AG04450 (cell line): ENCODE data around the gene INSC. TPM values are rescaled to one million over a fixed set of nuclear protein-coding genes. Genes with fewer than 3 reads are reported as not detected.

Experiments used
- CTCF ChIA-PET: fragments of 300-600, 350-600 bp; formaldehyde crosslinking; extraction: SDS; loops from one replicate; lab custom pipeline; 2022; ENCODE audit warnings: antibody characterized with exemption, inconsistent platforms; lab: Charles Lee
- POLR2A ChIA-PET: fragments of 350-600 bp; formaldehyde crosslinking; extraction: SDS; loops from one replicate; lab custom pipeline; 2021; ENCODE audit warnings: antibody characterized with exemption, inconsistent platforms; lab: Yijun Ruan, JAX
- DNase-seq: peaks from one replicate; pipeline ENCODE4 v3.0.0-alpha.2; 2011; ENCODE audit warnings: low read depth, low spot score
- H3K27ac ChIP-seq: one replicate; pipeline ENCODE4 v1.5.1; 2012; ENCODE audit warnings: low read depth, low read length, control low read depth
- H3K27me3 ChIP-seq: one replicate; pipeline ENCODE4 v1.6.0; 2012; ENCODE audit warnings: low read length; ENCODE audit not compliant: control insufficient read depth, insufficient read depth
- H3K4me3 ChIP-seq: 2 replicates; pipeline ENCODE4 v1.5.1; 2011; ENCODE audit warnings: mild to moderate bottlenecking, low read depth, low read length, control low read depth
- H3K9me3 ChIP-seq: 2 replicates; pipeline ENCODE4 v1.5.1; 2012; ENCODE audit warnings: low read length; ENCODE audit not compliant: control insufficient read depth, insufficient read depth
- polyA plus RNA-seq: library from polyadenylated mRNA; depleted of rRNA; stranded (reverse); fragments of >200 nt; gene quantifications from 2 replicates; pipeline ENCODE4 v1.2.3, GENCODE V29; 2011
- TF ChIP-seq, protein P1 (sequence below): IDR thresholded peaks from 2 replicates; pipeline ENCODE4 v1.5.1; 2011; ENCODE audit warnings: low read depth, low read length, control low read depth, inconsistent platforms

Gene INSC
- polyA plus RNA-seq, 1 experiment: 0.53 TPM

DNA sequence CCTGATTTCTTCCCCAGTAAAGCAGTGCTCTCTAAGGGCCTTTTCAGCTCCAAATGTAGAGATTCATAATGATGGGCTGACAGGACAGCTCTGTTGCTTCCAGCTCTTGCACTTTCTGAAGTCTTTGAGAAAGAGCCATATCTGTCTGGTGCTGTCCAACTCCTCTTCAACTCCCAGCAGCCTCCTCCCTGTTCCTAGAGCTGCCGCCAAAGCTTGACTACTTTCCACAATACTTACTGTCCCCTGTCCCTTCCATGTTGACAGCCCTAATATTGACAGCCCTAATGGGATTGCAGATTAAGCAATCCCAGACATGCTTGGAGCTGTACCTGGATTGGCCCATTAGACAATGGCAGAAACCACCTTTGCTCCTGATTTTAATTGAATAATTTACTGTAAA lies 29.6 kb downstream of the INSC start:
- CTCF ChIA-PET: no interaction called here
- POLR2A ChIA-PET: no interaction called here

DNA sequence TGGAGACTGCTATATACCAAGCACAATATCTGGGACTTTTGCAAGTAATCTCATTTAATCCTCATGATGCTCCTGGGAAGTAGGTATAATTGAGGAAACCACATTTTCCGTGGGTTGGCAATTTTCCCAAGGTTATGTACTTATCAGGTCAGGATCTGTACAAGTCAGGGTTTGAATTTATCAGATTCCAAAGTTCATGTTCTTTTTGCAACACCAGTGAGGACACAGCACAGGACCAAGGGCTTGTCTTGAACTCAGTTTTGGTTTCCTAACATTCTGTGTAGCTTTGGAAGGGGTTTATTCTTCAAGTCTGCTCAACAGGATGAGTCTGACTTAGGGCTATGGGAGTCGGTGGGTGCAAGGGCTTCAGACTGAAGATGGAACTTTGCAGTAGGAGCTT lies 30.4 kb downstream of the INSC start:
- TF ChIP-seq, protein P1, sequence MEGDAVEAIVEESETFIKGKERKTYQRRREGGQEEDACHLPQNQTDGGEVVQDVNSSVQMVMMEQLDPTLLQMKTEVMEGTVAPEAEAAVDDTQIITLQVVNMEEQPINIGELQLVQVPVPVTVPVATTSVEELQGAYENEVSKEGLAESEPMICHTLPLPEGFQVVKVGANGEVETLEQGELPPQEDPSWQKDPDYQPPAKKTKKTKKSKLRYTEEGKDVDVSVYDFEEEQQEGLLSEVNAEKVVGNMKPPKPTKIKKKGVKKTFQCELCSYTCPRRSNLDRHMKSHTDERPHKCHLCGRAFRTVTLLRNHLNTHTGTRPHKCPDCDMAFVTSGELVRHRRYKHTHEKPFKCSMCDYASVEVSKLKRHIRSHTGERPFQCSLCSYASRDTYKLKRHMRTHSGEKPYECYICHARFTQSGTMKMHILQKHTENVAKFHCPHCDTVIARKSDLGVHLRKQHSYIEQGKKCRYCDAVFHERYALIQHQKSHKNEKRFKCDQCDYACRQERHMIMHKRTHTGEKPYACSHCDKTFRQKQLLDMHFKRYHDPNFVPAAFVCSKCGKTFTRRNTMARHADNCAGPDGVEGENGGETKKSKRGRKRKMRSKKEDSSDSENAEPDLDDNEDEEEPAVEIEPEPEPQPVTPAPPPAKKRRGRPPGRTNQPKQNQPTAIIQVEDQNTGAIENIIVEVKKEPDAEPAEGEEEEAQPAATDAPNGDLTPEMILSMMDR: no peak
- no peak for DNase-seq
- Histone ChIP-seq H3K27ac (no peak overlapping the region), H3K4me3 (no peak overlapping the region), H3K9me3 (no peaks in the 10 kb centered on the region), H3K27me3 (no peaks in the 10 kb centered on the region)
- CTCF ChIA-PET: no interaction called here
- POLR2A ChIA-PET: no interaction called here

More for the DNA sequence above, 29.6 kb downstream of the INSC start:
- DNase-seq: no peak
- Histone ChIP-seq H3K27me3 (no peaks in the 10 kb centered on the region), H3K27ac (no peak overlapping the region), H3K4me3 (no peak overlapping the region), H3K9me3 (no peaks in the 10 kb centered on the region)
- TF ChIP-seq, protein P1: no peak

- DNase-seq: no peak
- CTCF ChIA-PET: no interaction called here
- TF ChIP-seq, protein P1: no peak
- Histone ChIP-seq H3K27me3 (no peaks in the 10 kb centered on the region), H3K27ac (no peak overlapping the region), H3K9me3 (no peaks in the 10 kb centered on the region), H3K4me3 (no peak overlapping the region)
- POLR2A ChIA-PET: no interaction called here
Observed at GRCh38 chr11:15145615-15146014, 30.9 kb downstream of the INSC start.

DNA sequence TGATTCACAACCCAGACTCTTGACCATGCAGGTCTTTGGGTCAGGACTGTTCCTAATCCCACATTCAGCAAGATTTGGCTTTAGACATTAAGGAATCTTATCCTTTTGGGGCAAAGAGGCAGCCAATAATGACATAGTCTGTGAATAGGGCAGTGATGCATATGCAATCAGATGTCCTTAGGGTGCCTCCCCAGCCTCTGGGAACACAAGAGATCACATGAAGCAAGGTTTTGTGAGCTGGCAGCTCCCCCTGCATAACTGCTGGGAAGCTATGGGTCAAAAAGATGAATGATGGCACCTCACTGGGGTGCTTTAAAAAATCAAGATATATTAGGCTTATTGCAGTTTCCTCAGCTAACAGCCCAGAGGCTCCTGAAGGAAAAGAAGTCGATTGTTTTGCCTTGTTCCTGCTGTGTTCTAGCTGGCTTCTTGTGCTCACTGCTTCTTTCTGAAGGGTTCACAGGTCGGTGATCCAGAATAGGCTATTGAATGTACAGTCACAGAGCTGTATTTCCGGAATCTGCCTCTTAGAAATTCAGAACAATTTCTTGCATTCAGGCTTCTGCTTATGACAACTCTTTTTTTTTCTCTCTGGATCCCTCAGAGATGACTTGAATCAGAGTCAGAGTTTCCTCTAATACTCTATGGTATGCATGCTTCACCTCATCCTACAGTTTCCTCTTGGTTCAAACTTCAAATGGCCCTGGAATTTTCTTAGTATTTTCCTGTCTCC lies 31.7 kb downstream of the INSC start:
- no peaks in the 10 kb centered on the region for H3K27me3 ChIP-seq
- no peaks in the 10 kb centered on the region for H3K9me3 ChIP-seq
- no peak overlapping the region for H3K27ac ChIP-seq
- CTCF ChIA-PET: no interaction called here
- DNase-seq: no peak
- POLR2A ChIA-PET: interaction anchor here (1.2 kb wide), 1 partner anchor 49 kb away, joined by 3 read pairs; no protein-coding TSS in a partner anchor
- no peak overlapping the region for H3K4me3 ChIP-seq
- TF ChIP-seq, protein P1: no peak

DNA sequence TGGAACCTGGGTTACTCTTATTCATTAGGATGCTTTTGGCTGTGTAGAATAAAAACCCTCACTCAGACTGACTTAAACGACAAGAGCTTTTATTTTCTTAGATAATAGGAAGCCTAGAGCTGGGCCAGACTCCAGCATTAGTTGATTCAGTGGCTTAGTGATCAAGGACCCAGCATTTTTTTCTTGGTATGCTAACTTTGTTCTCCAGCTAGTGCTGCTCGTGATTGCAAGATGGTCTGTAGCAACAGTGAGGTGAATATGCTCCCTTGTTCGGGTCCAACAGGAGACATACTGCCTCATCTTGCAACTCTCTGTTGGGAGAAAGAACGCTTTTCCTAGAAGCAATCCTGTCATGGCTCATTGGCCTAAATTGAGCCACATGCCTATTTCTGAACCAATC lies 33.4 kb downstream of the INSC start:
- TF ChIP-seq, protein P1: no peak
- no peaks in the 10 kb centered on the region for H3K9me3 ChIP-seq
- H3K27me3 ChIP-seq: no peaks in the 10 kb centered on the region
- CTCF ChIA-PET: no interaction called here
- POLR2A ChIA-PET: interaction anchor here (0.6 kb wide), 1 partner anchor 11 kb away, joined by 3 read pairs; no protein-coding TSS in a partner anchor
- H3K4me3 ChIP-seq: no peak overlapping the region
- no peak for DNase-seq
- H3K27ac ChIP-seq: no peak overlapping the region
